G401.6 (cell line): ENCODE results near the gene SNF8.

Experiments used
- FAIRE-seq: peaks from 2 replicates; lab custom pipeline; 2012; peaks lifted over from hg19 to GRCh38; lab: Jason Lieb, UNC

SNF8 gene

DNA sequence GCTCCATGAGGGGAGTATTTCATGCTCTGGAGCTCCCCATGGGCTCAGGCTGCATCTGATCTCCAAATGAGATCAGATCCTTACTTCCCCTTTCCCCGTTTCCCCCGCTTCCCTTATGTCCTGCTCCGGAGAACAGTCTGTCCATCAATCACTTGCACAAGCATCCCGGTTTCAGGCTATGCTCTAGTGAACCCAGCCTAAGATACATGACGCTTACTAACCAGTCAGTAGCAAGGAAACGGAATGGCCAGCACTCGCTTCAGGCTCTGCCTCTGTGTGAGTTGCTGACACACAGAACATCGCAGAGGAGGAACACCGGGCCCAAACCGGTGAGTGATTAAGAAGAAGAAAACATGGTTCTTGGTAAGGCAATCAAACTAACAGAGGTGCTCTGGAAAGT lies 61.5 kb downstream of the SNF8 start:
- FAIRE-seq: no peak

DNA sequence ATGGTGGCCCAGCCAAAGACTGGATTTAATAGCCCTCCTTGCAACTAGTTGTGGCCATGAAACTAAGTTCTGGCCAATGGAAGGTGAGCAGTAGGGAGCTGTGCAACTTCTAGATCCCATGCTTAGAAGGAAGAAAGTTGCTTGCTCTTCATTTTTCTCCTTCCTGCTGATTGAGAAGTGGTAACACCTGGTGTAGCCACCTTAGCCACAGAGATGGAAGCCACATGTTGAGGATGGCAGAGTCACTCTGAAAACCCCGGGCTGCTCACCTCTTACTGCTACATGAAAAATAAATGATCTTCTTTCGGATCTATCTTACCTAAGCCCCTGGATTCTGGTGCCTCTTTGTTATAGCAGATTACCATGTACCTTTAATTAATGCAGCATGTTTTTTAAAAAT lies 62.4 kb downstream of the SNF8 start:
- no peak for FAIRE-seq
